ENCODE data around the gene ADCY5.

ADCY5 gene

GRCh38 chr3:123405021-123405420 lies 43.9 kb downstream of the ADCY5 start:
- no peak for DNase-seq

DNA sequence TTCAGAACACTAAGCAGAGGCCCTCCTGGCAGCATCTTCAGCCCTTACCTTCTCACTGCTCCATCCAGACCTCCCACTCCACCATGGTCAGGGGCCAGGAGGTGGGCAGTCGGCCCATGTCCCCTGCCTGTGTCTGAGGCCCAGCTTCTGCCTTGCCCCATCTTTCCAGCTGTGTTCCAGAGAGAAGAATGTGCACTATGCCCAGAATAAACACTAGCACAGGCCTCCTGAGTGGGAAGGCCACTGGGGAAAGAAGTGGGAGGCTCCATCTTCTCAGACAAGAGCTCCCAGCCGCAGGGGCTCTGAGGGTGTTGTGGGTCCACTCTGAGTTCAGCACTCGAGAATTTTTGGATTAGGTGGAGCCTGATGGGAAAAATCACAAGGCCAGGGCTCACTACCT lies 44.5 kb downstream of the ADCY5 start:
- no peak for DNase-seq

GRCh38 chr3:123401836-123402530 lies 46.9 kb downstream of the ADCY5 start:
- DNase-seq, result no peak

GRCh38 chr3:123400169-123400568 lies 48.7 kb downstream of the ADCY5 start:
- DNase-seq, result no peak

- DNase-seq, result no peak
Measured at GRCh38 chr3:123399653-123400052, 49.2 kb downstream of the ADCY5 start.

- no peak for DNase-seq
Measured at GRCh38 chr3:123397921-123398785, 50.7 kb downstream of the ADCY5 start.

DNA sequence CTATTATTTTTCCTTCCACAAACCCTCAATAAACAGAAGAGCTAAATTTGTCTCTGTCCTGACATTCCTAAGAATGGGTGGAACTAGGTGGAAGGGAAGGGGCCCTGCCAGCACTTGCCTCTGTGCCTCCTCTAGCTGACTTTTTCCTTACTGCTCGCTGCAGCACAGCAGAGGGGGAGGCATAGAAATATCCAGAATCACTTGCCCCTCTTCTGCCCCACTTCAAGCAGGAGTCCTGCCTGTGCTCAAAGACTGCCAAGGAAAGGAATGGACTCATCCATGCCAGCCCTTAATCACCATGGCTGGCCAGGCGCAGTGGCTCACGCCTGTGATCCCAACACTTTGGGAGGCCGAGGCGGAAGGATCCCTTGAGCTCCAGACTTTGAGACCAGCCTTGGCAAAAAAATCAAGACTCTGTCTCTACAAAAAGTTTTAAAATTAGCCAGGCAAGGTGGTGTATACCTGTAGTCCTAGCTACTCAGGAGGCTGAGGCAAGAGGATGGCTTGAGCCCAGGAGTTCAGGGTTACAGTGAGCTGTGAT lies 51.8 kb downstream of the ADCY5 start:
- DNase-seq, result no peak

DNA sequence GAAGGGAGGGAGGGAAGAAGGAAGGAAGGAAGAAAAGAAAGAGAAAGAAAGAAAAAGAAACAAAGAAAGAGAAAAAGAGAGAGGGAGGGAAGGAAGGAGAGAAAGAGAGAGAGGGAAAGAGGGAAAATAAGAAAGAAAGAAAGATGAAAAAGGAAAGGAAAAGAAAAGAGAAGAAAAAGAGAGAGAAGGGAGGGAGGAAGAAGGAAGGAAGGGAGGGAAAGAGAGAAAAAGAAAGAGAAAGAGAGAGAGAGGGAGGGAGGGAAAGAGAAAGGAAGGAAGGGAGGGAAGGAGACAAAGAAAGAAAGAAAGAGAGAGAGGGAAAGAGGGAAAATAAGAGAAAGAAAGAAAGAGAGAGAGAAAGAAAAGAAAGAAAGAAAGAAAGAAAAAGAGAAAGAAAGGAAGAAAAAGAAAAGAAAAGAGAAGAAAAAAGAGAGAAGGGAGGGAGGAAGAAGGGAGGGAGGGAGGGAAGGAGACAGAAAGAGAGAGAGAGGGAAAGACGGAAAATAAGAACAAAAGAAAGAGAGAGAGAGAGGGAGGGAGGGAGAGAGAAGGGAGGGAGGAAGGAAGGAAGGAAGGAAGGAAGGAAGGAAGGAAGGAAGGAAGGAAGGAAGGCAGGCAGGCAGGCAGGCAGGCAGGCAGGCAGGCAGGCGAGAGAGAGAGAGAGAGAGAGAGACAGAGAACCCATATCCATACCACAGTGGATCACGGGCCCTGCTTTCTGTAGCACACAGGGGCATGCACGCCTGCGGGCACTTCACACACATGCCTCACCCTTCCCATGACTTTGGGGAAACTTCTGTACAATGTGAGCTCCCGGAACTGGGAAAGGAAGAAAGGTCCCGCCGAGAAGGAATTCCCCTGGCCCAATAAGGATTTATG lies 52.5 kb downstream of the ADCY5 start:
- no peak for DNase-seq

DNA sequence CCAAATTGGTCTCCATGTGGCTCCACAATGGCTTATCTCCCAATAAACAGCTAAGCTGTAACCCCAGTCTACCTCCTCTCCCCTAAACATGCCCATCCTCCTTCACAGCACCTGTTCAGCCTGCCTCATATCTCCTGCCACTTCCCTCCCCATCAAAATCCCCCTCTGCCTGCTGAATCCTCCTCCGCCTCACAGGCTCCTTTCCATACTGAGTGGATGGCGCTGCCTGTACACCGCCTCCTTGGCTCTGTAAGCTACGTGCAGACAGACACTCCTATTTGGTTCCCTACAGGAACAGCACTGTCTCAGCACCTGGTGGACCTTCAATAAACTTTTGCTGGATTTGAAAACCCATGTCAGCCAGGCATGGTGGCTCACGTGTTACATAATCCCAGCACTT lies 53.7 kb downstream of the ADCY5 start:
- no peak for DNase-seq

- no peak for DNase-seq
Measured at GRCh38 chr3:123394391-123395020, 54.4 kb downstream of the ADCY5 start.

DNA sequence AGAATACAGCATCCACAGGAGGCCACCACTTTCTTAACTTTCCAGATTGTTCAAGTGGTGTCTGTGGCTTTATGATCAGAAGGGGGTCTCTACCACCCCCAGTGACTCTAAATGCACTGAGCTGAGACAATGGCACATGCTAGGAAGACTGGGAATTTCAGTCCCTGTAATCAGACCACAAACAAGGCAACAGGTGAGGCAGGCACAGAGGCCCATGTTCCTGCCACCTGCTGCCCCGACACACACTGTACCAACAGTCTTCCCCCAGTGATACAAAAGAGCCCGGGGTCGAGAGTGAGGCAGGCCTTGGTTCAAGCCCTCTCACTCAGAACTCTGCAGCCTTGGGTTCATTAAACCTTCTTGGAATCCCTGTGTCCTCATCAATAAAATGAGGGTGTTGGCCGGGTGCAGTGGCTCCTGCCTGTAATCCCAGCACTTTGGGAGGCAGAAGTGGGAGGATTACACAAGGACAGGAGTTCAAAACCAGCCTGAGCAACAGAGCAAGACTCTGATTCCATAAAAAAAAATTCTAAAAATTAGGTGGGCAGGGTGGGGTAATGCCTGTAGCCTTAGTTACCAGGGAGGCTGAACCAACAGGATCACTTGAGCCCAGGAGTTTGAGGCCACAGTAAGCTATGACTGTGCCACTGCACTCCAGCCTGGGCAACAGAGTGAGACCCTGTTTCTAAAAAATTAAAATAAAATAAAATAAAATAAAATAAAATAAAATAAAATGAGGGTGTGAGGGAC lies 55.8 kb downstream of the ADCY5 start:
- DNase-seq, result no peak

- DNase-seq, result no peak
Measured at GRCh38 chr3:123392368-123392767, 56.5 kb downstream of the ADCY5 start.

GRCh38 chr3:123390865-123391600 lies 57.9 kb downstream of the ADCY5 start:
- no peak for DNase-seq

DNA sequence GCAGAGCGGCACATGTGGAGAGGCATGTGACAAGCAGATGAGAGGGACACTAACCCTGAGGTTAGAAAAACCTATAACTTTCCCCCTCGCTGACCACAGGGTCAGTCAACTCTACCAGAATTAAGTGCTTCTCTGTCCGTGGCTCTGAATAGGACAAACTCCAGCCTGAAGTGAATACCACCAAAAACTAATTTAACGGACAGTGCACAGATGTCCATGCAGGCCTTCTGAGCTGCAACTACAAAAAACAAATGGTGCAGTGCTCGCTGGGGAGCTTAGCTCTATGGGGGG lies 59.3 kb downstream of the ADCY5 start:
- DNase-seq, result no peak

- no peak for DNase-seq
Measured at GRCh38 chr3:123388811-123389627, 59.9 kb downstream of the ADCY5 start.

DNA sequence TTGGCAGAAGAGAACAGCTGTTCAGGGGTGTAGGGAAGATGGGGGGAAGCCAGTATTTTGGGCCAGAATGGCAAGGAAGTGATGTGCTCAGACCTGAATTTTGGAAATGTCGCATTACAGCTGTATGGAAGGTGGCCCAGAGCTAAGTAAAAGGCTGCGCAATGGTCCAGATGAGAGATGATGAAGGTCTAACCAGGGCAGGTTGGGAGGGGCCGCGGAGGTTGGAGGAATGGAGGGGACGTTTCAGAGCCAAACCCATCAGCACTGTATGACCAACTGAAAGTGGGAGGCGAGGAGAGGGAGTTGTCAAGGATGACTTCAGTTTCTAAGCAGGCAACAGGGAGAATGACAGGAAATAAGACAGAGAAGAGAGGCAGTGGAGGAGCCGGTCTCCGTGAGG lies 60.8 kb downstream of the ADCY5 start:
- DNase-seq, result no peak

- DNase-seq, result no peak
Measured at GRCh38 chr3:123387532-123387931, 61.4 kb downstream of the ADCY5 start.

DNA sequence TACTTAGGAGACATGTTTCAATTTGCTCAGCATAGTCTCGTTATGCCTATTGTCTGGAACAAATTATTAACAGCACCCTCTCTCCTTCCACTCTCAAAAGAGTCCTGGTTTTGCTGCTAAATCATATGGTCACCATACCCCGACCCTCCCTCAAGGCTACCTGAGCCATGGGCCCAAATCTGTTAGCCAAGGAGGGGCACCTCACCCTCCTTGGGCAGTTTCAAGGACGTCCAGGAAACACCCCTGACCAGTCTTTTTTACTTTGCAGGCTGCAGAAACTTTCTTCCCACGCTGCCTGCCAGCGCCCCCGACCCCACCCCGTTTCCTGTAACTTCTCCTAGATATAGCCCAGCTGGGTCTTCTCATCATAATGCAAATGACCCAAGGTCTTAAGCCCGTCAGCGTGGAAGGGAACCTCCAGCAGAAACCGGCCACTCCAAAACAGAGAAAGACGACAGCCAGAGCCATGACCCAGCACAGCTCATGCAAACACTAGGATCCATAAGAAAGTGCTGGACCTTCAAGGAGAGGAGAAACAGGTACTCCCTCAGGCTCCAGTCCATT lies 62.3 kb downstream of the ADCY5 start:
- DNase-seq, result no peak

GRCh38 chr3:123385981-123386380 lies 62.9 kb downstream of the ADCY5 start:
- no peak for DNase-seq

DNA sequence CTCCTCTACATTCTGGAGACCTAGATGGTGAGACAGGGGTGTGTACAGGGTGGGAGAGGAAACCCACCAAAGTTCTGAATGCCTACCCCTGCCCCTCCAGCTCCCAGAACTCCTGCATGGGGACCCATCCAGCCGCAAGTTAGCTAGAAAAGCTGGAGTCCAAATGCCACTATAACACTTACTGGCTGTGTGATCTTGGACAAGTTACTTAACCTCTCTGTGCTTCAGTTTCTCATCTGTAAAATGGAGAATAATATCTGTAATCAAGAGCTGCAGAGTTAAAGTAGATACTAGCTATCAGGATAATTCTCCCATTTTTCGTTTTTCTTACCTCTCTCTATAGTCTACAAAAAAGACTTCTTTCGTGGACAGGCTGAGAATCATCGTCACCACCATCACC lies 63.4 kb downstream of the ADCY5 start:
- DNase-seq, result no peak

Data from CD4-positive, alpha-beta T cell treated with Interferon gamma for 1 hour (primary cell).